Progenitor cell of endocrine pancreas (in vitro differentiated cells): ENCODE measurements around the gene FAM53A. TPM values are rescaled to one million over a fixed set of nuclear protein-coding genes. Genes with fewer than 3 reads are reported as not detected.
A peak's percentile ranks its signal among the peaks of the same experiment; 100 is the strongest.

Experiments used
- DNase-seq: peaks from one replicate; pipeline ENCODE4 v3.0.0; 2021; ENCODE audit warnings: low spot score; ENCODE audit not compliant: unreplicated experiment
- H3K27ac Mint-ChIP-seq: 2 replicates; pipeline ENCODE4 v1.8.0; 2021; ENCODE audit warnings: mild to moderate bottlenecking, moderate library complexity, mixed read lengths
- H3K27me3 Mint-ChIP-seq: 2 replicates; pipeline ENCODE4 v1.8.0; 2021; ENCODE audit warnings: mixed read lengths
- H3K36me3 Mint-ChIP-seq: 2 replicates; pipeline ENCODE4 v1.8.0; 2022; ENCODE audit warnings: mixed read lengths; ENCODE audit not compliant: insufficient read depth
- H3K4me1 Mint-ChIP-seq: 2 replicates; pipeline ENCODE4 v1.8.0; 2021; ENCODE audit warnings: low read depth, mixed read lengths
- H3K4me3 Mint-ChIP-seq: 2 replicates; pipeline ENCODE4 v1.8.0; 2021; ENCODE audit warnings: low read depth, mild to moderate bottlenecking, moderate library complexity, mixed read lengths
- H3K9me3 Mint-ChIP-seq: 2 replicates; pipeline ENCODE4 v1.8.0; 2021; ENCODE audit warnings: low read depth, mixed read lengths
- total RNA-seq: library from RNA; stranded (reverse); gene quantifications from 2 replicates; pipeline ENCODE4 v1.2.1, GENCODE V29; 2021
- TF ChIP-seq, protein P1 (sequence below): fragments of 200-600 bp; sonication (generic); IDR thresholded peaks from one replicate; pipeline ENCODE4 v1.5.0; 2021; ENCODE audit warnings: antibody characterized with exemption, mild to moderate bottlenecking; ENCODE audit not compliant: unreplicated experiment

Gene FAM53A
- total RNA-seq, 1 donor from 2014 or later: 3.0 TPM

DNA sequence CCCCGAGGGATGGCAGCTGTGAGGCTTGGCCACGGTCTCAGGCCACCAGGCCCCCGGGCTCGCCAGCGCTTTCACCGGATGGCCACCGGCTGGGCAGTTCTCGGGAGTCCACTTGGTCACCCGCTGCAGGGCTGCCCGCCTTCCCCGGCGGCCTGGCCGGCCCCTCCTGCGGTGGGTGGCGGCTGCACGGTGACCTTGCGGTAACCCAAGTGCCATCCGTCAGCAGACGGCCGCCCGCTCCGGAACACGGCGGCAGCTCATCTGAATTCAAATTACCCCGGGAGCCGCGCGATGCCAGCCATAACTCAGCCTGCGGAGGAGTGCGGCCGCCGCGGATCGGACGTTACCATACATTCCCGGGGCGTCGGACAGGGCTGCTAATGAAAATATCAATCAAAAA, 60.7 kb downstream of the FAM53A start:
- TF ChIP-seq, protein P1, sequence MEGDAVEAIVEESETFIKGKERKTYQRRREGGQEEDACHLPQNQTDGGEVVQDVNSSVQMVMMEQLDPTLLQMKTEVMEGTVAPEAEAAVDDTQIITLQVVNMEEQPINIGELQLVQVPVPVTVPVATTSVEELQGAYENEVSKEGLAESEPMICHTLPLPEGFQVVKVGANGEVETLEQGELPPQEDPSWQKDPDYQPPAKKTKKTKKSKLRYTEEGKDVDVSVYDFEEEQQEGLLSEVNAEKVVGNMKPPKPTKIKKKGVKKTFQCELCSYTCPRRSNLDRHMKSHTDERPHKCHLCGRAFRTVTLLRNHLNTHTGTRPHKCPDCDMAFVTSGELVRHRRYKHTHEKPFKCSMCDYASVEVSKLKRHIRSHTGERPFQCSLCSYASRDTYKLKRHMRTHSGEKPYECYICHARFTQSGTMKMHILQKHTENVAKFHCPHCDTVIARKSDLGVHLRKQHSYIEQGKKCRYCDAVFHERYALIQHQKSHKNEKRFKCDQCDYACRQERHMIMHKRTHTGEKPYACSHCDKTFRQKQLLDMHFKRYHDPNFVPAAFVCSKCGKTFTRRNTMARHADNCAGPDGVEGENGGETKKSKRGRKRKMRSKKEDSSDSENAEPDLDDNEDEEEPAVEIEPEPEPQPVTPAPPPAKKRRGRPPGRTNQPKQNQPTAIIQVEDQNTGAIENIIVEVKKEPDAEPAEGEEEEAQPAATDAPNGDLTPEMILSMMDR: no peak
- Mint-ChIP-seq H3K27ac (no peak overlapping the region), H3K4me3 (no peak overlapping the region), H3K27me3 (no peaks in the 10 kb centered on the region), H3K9me3 (no peaks in the 10 kb centered on the region), H3K4me1 (no peaks in the 10 kb centered on the region), H3K36me3 (no peaks in the 10 kb centered on the region)
- DNase-seq: no peak

- TF ChIP-seq, protein P1: no peak
- no peaks in the 10 kb centered on the region for H3K4me1 Mint-ChIP-seq
Observed at GRCh38 chr4:1622956-1623355, 61.2 kb downstream of the FAM53A start.

DNA sequence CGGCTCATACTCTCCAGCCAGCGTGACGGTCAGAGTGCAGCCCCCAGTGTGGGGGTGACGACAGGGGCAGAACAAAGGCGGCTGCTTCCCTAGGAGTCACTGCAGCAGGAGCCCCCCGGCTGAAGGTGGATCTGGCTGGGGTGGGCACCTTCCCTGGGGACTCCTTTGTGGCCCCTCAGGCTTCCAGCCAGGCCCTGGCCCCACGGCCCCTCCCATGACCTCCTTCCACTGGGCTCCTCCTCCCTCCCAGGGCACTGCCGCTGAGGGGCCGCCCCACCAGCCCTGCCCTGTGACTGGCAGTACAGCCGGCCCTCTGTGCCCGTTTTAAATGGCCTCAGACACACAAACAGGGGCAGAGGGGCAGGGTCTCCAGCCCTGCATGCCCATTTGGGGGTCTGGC, 61.9 kb downstream of the FAM53A start:
- Mint-ChIP-seq H3K4me1 (no peaks in the 10 kb centered on the region), H3K4me3 (no peak overlapping the region), H3K36me3 (no peaks in the 10 kb centered on the region), H3K9me3 (no peaks in the 10 kb centered on the region), H3K27me3 (no peaks in the 10 kb centered on the region), H3K27ac (no peak overlapping the region)
- no peak for DNase-seq
- TF ChIP-seq, protein P1: no peak

More at GRCh38 chr4:1622956-1623355, 61.2 kb downstream of the FAM53A start:
- Mint-ChIP-seq H3K36me3 (no peaks in the 10 kb centered on the region), H3K9me3 (no peaks in the 10 kb centered on the region), H3K27ac (no peak overlapping the region), H3K27me3 (no peaks in the 10 kb centered on the region), H3K4me3 (no peak overlapping the region)
- DNase-seq: no peak

GRCh38 chr4:1621526-1621925, 62.6 kb downstream of the FAM53A start:
- TF ChIP-seq, protein P1: no peak
- Mint-ChIP-seq H3K4me3 (no peak overlapping the region), H3K36me3 (no peaks in the 10 kb centered on the region), H3K4me1 (no peaks in the 10 kb centered on the region), H3K27ac (no peak overlapping the region), H3K9me3 (no peaks in the 10 kb centered on the region), H3K27me3 (no peaks in the 10 kb centered on the region)
- DNase-seq: no peak

GRCh38 chr4:1619151-1619672, 64.9 kb downstream of the FAM53A start:
- Mint-ChIP-seq H3K27ac (peak overlapping the region; percentile 57), H3K9me3 (no peaks in the 10 kb centered on the region), H3K4me1 (peaks cover 3% of the 10 kb centered on the region), H3K27me3 (peaks cover 2% of the 10 kb centered on the region), H3K36me3 (no peaks in the 10 kb centered on the region), H3K4me3 (no peak overlapping the region)
- DNase-seq: no peak
- TF ChIP-seq, protein P1: no peak
